Thyroid gland (tissue), 4 donors: ENCODE measurements around the gene ENAH. TPM values are rescaled to one million over a fixed set of nuclear protein-coding genes. Genes with fewer than 3 reads are reported as not detected.

Experiments
- DNase-seq, 2 donors: peaks; one replicate each; pipeline ENCODE4 v3.0.0-alpha.2; 2019
- H3K27ac ChIP-seq, 3 donors: fragments of 200-600 bp; sonication (generic); 1 replicate in 2 of 3; 2 replicates in 1 of 3; pipeline ENCODE4 v1.5.1; 2016 to 2019; ENCODE audit warnings: mild to moderate bottlenecking in 1 of 3, moderate library complexity in 1 of 3
- H3K27me3 ChIP-seq: fragments of 200-600 bp; sonication (generic); one replicate; pipeline ENCODE4 v1.5.1; 2019
- H3K36me3 ChIP-seq, 2 donors: fragments of 200-600 bp; sonication (generic); one replicate each; pipeline ENCODE4 v1.5.1; 2016 to 2019
- H3K4me1 ChIP-seq, 2 donors: fragments of 200-600 bp; sonication (generic); one replicate each; pipeline ENCODE4 v1.5.1; 2017 to 2019
- H3K4me3 ChIP-seq, 3 donors: fragments of 200-600 bp; sonication (generic); replicated peaks in 1 of 3; 1 replicate in 2 of 3; 2 replicates in 1 of 3; pipeline ENCODE4 v1.5.1; 2016; ENCODE audit warnings: mild to moderate bottlenecking in 1 of 3
- H3K9me3 ChIP-seq: fragments of 200-600 bp; sonication (generic); one replicate; pipeline ENCODE4 v1.5.1; 2017
- POLR2A ChIP-seq, 2 donors: fragments of 450-650 bp; IDR thresholded peaks; one replicate each; pipeline ENCODE4 v1.6.1; 2017; ENCODE audit warnings: antibody characterized with exemption in 2 of 2, mild to moderate bottlenecking in 2 of 2, moderate library complexity in 1 of 2
- WGBS, 2 donors: methylation state at CpG; one replicate each; pipeline ENCODE4 v1.1.5; 2017; 5-methylcytosine and 5-hydroxymethylcytosine counted together
- intact Hi-C: fragments of 100-400 bp; cut with DNase I; formaldehyde crosslinking; loops from one replicate; pipeline ENCODE4 v1.15.1; 2023
- total RNA-seq, 4 donors: library from RNA; depleted of rRNA; stranded (reverse); fragments of >200 nt; gene quantifications; one replicate each; pipeline ENCODE4 v1.2.3, GENCODE V29; 2016
- TF ChIP-seq, protein P1 (sequence below), 6 experiments: fragments of 200-600 bp in 3 of 6; fragments of 450-650 bp in 3 of 6; sonication (generic) in 3 of 6; IDR thresholded peaks; one replicate each; pipeline ENCODE4 v1.5.1; 2016 to 2019; ENCODE audit warnings: antibody characterized with exemption in 6 of 6, mild to moderate bottlenecking in 2 of 6, inconsistent platforms in 1 of 6, moderate library complexity in 1 of 6

Gene ENAH
- total RNA-seq, 4 donors from 2014 or later = 24.5 to 31.4 (median 28.5) TPM

- DNase-seq = no peak
- intact Hi-C loops = loop anchor here (10.0 kb wide), 1 partner anchor 373 kb away; no protein-coding TSS in a partner anchor
- H3K4me3 ChIP-seq = no peak overlapping the region
- H3K9me3 ChIP-seq = no peaks in the 10 kb centered on the region
- H3K27me3 ChIP-seq = no peaks in the 10 kb centered on the region
- no peak overlapping the region for H3K27ac ChIP-seq
- peaks cover 0 to 6% of the 10 kb centered on the region in 2 donors for H3K4me1 ChIP-seq
- 79 to 86% methylated on average over 16 to 28 of the region's 29 CpGs for WGBS, 2 donors
- no peak for TF ChIP-seq POLR2A (IDR thresholded peaks at IDR 0.05)
- TF ChIP-seq, protein P1, sequence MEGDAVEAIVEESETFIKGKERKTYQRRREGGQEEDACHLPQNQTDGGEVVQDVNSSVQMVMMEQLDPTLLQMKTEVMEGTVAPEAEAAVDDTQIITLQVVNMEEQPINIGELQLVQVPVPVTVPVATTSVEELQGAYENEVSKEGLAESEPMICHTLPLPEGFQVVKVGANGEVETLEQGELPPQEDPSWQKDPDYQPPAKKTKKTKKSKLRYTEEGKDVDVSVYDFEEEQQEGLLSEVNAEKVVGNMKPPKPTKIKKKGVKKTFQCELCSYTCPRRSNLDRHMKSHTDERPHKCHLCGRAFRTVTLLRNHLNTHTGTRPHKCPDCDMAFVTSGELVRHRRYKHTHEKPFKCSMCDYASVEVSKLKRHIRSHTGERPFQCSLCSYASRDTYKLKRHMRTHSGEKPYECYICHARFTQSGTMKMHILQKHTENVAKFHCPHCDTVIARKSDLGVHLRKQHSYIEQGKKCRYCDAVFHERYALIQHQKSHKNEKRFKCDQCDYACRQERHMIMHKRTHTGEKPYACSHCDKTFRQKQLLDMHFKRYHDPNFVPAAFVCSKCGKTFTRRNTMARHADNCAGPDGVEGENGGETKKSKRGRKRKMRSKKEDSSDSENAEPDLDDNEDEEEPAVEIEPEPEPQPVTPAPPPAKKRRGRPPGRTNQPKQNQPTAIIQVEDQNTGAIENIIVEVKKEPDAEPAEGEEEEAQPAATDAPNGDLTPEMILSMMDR (IDR thresholded peaks at IDR 0.05) = no peak
- H3K36me3 ChIP-seq = no peaks in the 10 kb centered on the region
Observed at GRCh38 chr1:225471453-225472301, 181.2 kb downstream of the ENAH start.

- Histone ChIP-seq H3K36me3 (no peaks in the 10 kb centered on the region), H3K27ac (no peak overlapping the region), H3K27me3 (no peaks in the 10 kb centered on the region), H3K4me3 (no peak overlapping the region), H3K4me1 (peaks cover 0 to 6% of the 10 kb centered on the region in 2 donors), H3K9me3 (no peaks in the 10 kb centered on the region)
- no peak for TF ChIP-seq POLR2A (IDR thresholded peaks at IDR 0.05)
- intact Hi-C loops = loop anchor here (10.0 kb wide), 1 partner anchor 374 kb away; no protein-coding TSS in a partner anchor
- DNase-seq = no peak
- 85% methylated on average over 3 to 8 of the region's 8 CpGs for WGBS, 2 donors
Observed at GRCh38 chr1:225471109-225471452, 181.8 kb downstream of the ENAH start.

- Histone ChIP-seq H3K4me3 (no peak overlapping the region), H3K9me3 (no peaks in the 10 kb centered on the region), H3K27me3 (no peaks in the 10 kb centered on the region), H3K27ac (no peak overlapping the region), H3K4me1 (peaks cover 0 to 6% of the 10 kb centered on the region in 2 donors), H3K36me3 (no peaks in the 10 kb centered on the region)
- DNase-seq = no peak
- intact Hi-C loops = loop anchor here (10.0 kb wide), 1 partner anchor 374 kb away; no protein-coding TSS in a partner anchor
- TF ChIP-seq, protein P1 (IDR thresholded peaks at IDR 0.05) = no peak
- no peak for TF ChIP-seq POLR2A (IDR thresholded peaks at IDR 0.05)
- WGBS, 2 donors = 80 to 84% methylated on average over 19 to 25 of the region's 25 CpGs
Observed at GRCh38 chr1:225470211-225471108, 182.5 kb downstream of the ENAH start.

DNA sequence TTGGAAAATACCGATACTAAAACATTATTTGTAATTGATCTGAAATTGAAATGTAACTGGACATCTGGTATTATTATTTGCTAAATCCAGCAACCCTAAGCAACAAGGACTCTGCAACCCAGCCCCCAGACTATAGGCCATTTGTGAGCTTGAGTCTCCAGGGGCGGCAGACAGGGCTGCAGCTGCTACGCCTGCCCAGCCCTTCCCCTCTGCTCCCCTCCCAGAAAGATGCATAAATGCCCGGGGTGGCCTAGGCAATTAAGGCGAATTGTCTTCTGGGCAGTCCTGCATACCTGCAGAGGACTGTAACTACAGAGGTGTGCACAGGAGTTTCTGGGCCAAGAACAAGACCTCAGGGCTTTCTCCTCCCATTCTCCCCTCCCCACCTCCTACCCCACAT, 183.9 kb downstream of the ENAH start:
- no peak for DNase-seq
- peaks cover 0 to 3% of the 10 kb centered on the region in 2 donors for H3K4me1 ChIP-seq
- 93 to 94% methylated on average over 3 to 5 of the region's 5 CpGs for WGBS, 2 donors
- no peak for TF ChIP-seq POLR2A (IDR thresholded peaks at IDR 0.05)
- TF ChIP-seq, protein P1 (IDR thresholded peaks at IDR 0.05) = no peak
- H3K9me3 ChIP-seq = no peaks in the 10 kb centered on the region
- no peak overlapping the region for H3K27ac ChIP-seq
- H3K36me3 ChIP-seq = no peaks in the 10 kb centered on the region
- no peak overlapping the region for H3K4me3 ChIP-seq
- no peaks in the 10 kb centered on the region for H3K27me3 ChIP-seq
- intact Hi-C loops = no loop called here

DNA sequence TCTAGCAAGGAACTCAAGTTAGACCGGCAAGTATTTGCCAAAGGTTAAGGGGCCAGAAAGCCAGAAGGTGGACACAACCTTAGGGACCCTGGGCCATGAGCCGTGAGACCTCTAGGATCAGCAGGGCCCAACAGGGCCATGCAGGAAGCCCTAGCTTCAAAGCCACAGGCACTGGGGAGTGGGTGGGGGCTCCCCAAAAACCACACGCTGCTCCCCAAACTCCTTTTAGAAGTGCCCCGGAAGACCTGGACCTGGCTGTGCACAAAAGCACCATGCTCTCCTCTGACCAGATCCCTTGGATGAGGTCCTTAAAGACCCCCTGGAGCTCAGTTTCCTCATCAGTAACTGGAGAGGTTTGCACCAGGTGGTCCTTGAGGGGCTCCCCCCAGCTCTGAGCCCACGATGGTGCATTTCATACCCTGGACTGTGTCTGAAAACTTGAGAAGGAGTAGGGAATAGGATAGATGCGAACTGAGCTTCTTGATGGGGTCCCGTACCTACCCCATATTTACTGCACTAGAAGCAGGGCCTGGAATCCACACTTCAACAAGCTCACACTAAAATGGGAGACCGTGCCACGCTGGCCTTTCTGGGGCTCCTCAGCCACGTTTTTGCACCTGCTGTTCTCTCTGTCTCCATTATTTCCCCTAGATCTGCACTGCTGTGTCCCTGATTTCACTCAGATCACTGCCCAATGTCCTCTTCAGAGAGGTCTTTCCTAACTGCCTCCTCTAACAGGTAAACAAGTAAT, 184.5 kb downstream of the ENAH start:
- no peak for DNase-seq
- intact Hi-C loops = no loop called here
- 84 to 86% methylated on average over 7 to 10 of the region's 10 CpGs for WGBS, 2 donors
- no peak overlapping the region for H3K4me3 ChIP-seq
- H3K4me1 ChIP-seq = peaks cover 0 to 3% of the 10 kb centered on the region in 2 donors
- no peak overlapping the region for H3K27ac ChIP-seq
- no peaks in the 10 kb centered on the region for H3K9me3 ChIP-seq
- no peaks in the 10 kb centered on the region for H3K27me3 ChIP-seq
- H3K36me3 ChIP-seq = no peaks in the 10 kb centered on the region
- TF ChIP-seq, protein P1 (IDR thresholded peaks at IDR 0.05) = no peak
- TF ChIP-seq POLR2A (IDR thresholded peaks at IDR 0.05) = no peak
